ENCODE results near the gene HSD3B7.

Gene HSD3B7

GRCh38 chr16:30998852-30999761 lies 14.1 kb downstream of the HSD3B7 start:
- Histone ChIP-seq H3K4me3 (ENCODE audit: low read length) (no peak overlapping the region), H3K4me1 (ENCODE audit: control insufficient read depth, low read depth, low read length) (peaks cover 1% of the 10 kb centered on the region), H3K36me3 (ENCODE audit: control insufficient read depth, insufficient read depth, low read length) (no peaks in the 10 kb centered on the region), H4K8ac (ENCODE audit: low read depth, low read length) (no peak overlapping the region), H2AK5ac (ENCODE audit: low read length) (no peak overlapping the region), H3K79me1 (ENCODE audit: low read length) (no peaks in the 10 kb centered on the region), H3K18ac (ENCODE audit: low read length) (no peak overlapping the region), H3K9ac (ENCODE audit: low read length) (no peak overlapping the region), H3K56ac (ENCODE audit: low read length) (no peak overlapping the region), H2BK120ac (ENCODE audit: low read depth, low read length) (no peak overlapping the region), H4K5ac (ENCODE audit: low read length) (no peak overlapping the region), H3K79me2 (ENCODE audit: control insufficient read depth, insufficient read depth, low read length) (no peaks in the 10 kb centered on the region), H3K27me3 (ENCODE audit: insufficient read depth, low read length, poor library complexity) (no peaks in the 10 kb centered on the region), H2BK5ac (ENCODE audit: low read length) (no peak overlapping the region), H2BK15ac (replicated peaks; ENCODE audit: low read depth) (no peak overlapping the region), H3K4ac (ENCODE audit: low read depth, low read length) (no peak overlapping the region), H3K4me2 (ENCODE audit: low read length) (no peak overlapping the region), H3K27ac (ENCODE audit: low read depth, low read length) (no peak overlapping the region), H3K23ac (ENCODE audit: low read length) (no peak overlapping the region)
- WGBS (ENCODE audit: extremely low coverage, insufficient coverage, low lambda C conversion rate) = no CpG with 5 or more reads among the region's 6 CpGs
- no peak for DNase-seq

- no peak overlapping the region for H2BK15ac ChIP-seq (replicated peaks; ENCODE audit: low read depth)
- H4K8ac ChIP-seq (ENCODE audit: low read depth, low read length) = no peak overlapping the region
- no peak overlapping the region for H2BK5ac ChIP-seq (ENCODE audit: low read length)
- no peak overlapping the region for H4K5ac ChIP-seq (ENCODE audit: low read length)
- no peak overlapping the region for H3K18ac ChIP-seq (ENCODE audit: low read length)
- H3K36me3 ChIP-seq (ENCODE audit: control insufficient read depth, insufficient read depth, low read length) = no peaks in the 10 kb centered on the region
- no peak overlapping the region for H2AK5ac ChIP-seq (ENCODE audit: low read length)
- no peak overlapping the region for H3K9ac ChIP-seq (ENCODE audit: low read length)
- no peak overlapping the region for H3K23ac ChIP-seq (ENCODE audit: low read length)
- no peaks in the 10 kb centered on the region for H3K79me2 ChIP-seq (ENCODE audit: control insufficient read depth, insufficient read depth, low read length)
- no peak overlapping the region for H3K4me3 ChIP-seq (ENCODE audit: low read length)
- DNase-seq = no peak
- H3K79me1 ChIP-seq (ENCODE audit: low read length) = no peaks in the 10 kb centered on the region
- no peak overlapping the region for H3K4me2 ChIP-seq (ENCODE audit: low read length)
- no CpG with 5 or more reads among the region's 19 CpGs for WGBS (ENCODE audit: extremely low coverage, insufficient coverage, low lambda C conversion rate)
- H3K56ac ChIP-seq (ENCODE audit: low read length) = no peak overlapping the region
- H3K4ac ChIP-seq (ENCODE audit: low read depth, low read length) = no peak overlapping the region
- H3K27ac ChIP-seq (ENCODE audit: low read depth, low read length) = no peak overlapping the region
- peaks cover 1% of the 10 kb centered on the region for H3K4me1 ChIP-seq (ENCODE audit: control insufficient read depth, low read depth, low read length)
- H3K27me3 ChIP-seq (ENCODE audit: insufficient read depth, low read length, poor library complexity) = no peaks in the 10 kb centered on the region
- H2BK120ac ChIP-seq (ENCODE audit: low read depth, low read length) = no peak overlapping the region
Measured at GRCh38 chr16:31000671-31001382, 15.8 kb downstream of the HSD3B7 start.

GRCh38 chr16:31001507-31002249 lies 16.7 kb downstream of the HSD3B7 start:
- no peak overlapping the region for H2BK5ac ChIP-seq (ENCODE audit: low read length)
- no peak overlapping the region for H3K9ac ChIP-seq (ENCODE audit: low read length)
- H3K4me1 ChIP-seq (ENCODE audit: control insufficient read depth, low read depth, low read length) = peaks cover 1% of the 10 kb centered on the region
- H4K8ac ChIP-seq (ENCODE audit: low read depth, low read length) = no peak overlapping the region
- H2BK15ac ChIP-seq (replicated peaks; ENCODE audit: low read depth) = no peak overlapping the region
- no peak overlapping the region for H3K56ac ChIP-seq (ENCODE audit: low read length)
- no peak overlapping the region for H3K18ac ChIP-seq (ENCODE audit: low read length)
- H3K27ac ChIP-seq (ENCODE audit: low read depth, low read length) = no peak overlapping the region
- H3K27me3 ChIP-seq (ENCODE audit: insufficient read depth, low read length, poor library complexity) = no peaks in the 10 kb centered on the region
- H3K4me2 ChIP-seq (ENCODE audit: low read length) = no peak overlapping the region
- no peak for DNase-seq
- H4K5ac ChIP-seq (ENCODE audit: low read length) = no peak overlapping the region
- no peaks in the 10 kb centered on the region for H3K79me2 ChIP-seq (ENCODE audit: control insufficient read depth, insufficient read depth, low read length)
- no peak overlapping the region for H2AK5ac ChIP-seq (ENCODE audit: low read length)
- no CpG with 5 or more reads among the region's 16 CpGs for WGBS (ENCODE audit: extremely low coverage, insufficient coverage, low lambda C conversion rate)
- H3K23ac ChIP-seq (ENCODE audit: low read length) = no peak overlapping the region
- no peaks in the 10 kb centered on the region for H3K79me1 ChIP-seq (ENCODE audit: low read length)
- no peak overlapping the region for H3K4ac ChIP-seq (ENCODE audit: low read depth, low read length)
- H3K4me3 ChIP-seq (ENCODE audit: low read length) = no peak overlapping the region
- no peaks in the 10 kb centered on the region for H3K36me3 ChIP-seq (ENCODE audit: control insufficient read depth, insufficient read depth, low read length)
- H2BK120ac ChIP-seq (ENCODE audit: low read depth, low read length) = no peak overlapping the region

GRCh38 chr16:31002250-31002700 lies 17.3 kb downstream of the HSD3B7 start:
- Histone ChIP-seq H3K4me2 (ENCODE audit: low read length) (no peak overlapping the region), H3K23ac (ENCODE audit: low read length) (no peak overlapping the region), H3K18ac (ENCODE audit: low read length) (no peak overlapping the region), H3K36me3 (ENCODE audit: control insufficient read depth, insufficient read depth, low read length) (no peaks in the 10 kb centered on the region), H3K27me3 (ENCODE audit: insufficient read depth, low read length, poor library complexity) (no peaks in the 10 kb centered on the region), H4K8ac (ENCODE audit: low read depth, low read length) (no peak overlapping the region), H3K4me1 (ENCODE audit: control insufficient read depth, low read depth, low read length) (peaks cover 1% of the 10 kb centered on the region), H2BK15ac (replicated peaks; ENCODE audit: low read depth) (no peak overlapping the region), H4K5ac (ENCODE audit: low read length) (no peak overlapping the region), H3K9ac (ENCODE audit: low read length) (no peak overlapping the region), H2AK5ac (ENCODE audit: low read length) (no peak overlapping the region), H3K79me1 (ENCODE audit: low read length) (no peaks in the 10 kb centered on the region), H3K56ac (ENCODE audit: low read length) (peak overlapping the region; percentile 19), H2BK5ac (ENCODE audit: low read length) (no peak overlapping the region), H3K4me3 (ENCODE audit: low read length) (no peak overlapping the region), H3K27ac (ENCODE audit: low read depth, low read length) (no peak overlapping the region), H3K4ac (ENCODE audit: low read depth, low read length) (no peak overlapping the region), H3K79me2 (ENCODE audit: control insufficient read depth, insufficient read depth, low read length) (no peaks in the 10 kb centered on the region), H2BK120ac (ENCODE audit: low read depth, low read length) (no peak overlapping the region)
- DNase-seq = no peak
- no CpG with 5 or more reads among the region's 10 CpGs for WGBS (ENCODE audit: extremely low coverage, insufficient coverage, low lambda C conversion rate)

GRCh38 chr16:31002862-31003341 lies 17.9 kb downstream of the HSD3B7 start:
- H3K23ac ChIP-seq (ENCODE audit: low read length) = no peak overlapping the region
- no peaks in the 10 kb centered on the region for H3K79me1 ChIP-seq (ENCODE audit: low read length)
- no CpG with 5 or more reads among the region's 9 CpGs for WGBS (ENCODE audit: extremely low coverage, insufficient coverage, low lambda C conversion rate)
- H3K4me2 ChIP-seq (ENCODE audit: low read length) = no peak overlapping the region
- no peaks in the 10 kb centered on the region for H3K79me2 ChIP-seq (ENCODE audit: control insufficient read depth, insufficient read depth, low read length)
- H2AK5ac ChIP-seq (ENCODE audit: low read length) = no peak overlapping the region
- no peak overlapping the region for H4K5ac ChIP-seq (ENCODE audit: low read length)
- H3K36me3 ChIP-seq (ENCODE audit: control insufficient read depth, insufficient read depth, low read length) = no peaks in the 10 kb centered on the region
- DNase-seq = no peak
- no peak overlapping the region for H3K18ac ChIP-seq (ENCODE audit: low read length)
- H2BK120ac ChIP-seq (ENCODE audit: low read depth, low read length) = no peak overlapping the region
- H3K56ac ChIP-seq (ENCODE audit: low read length) = no peak overlapping the region
- H3K27me3 ChIP-seq (ENCODE audit: insufficient read depth, low read length, poor library complexity) = no peaks in the 10 kb centered on the region
- H3K4ac ChIP-seq (ENCODE audit: low read depth, low read length) = no peak overlapping the region
- H3K4me1 ChIP-seq (ENCODE audit: control insufficient read depth, low read depth, low read length) = peaks cover under 1% of the 10 kb centered on the region
- H3K4me3 ChIP-seq (ENCODE audit: low read length) = no peak overlapping the region
- no peak overlapping the region for H2BK15ac ChIP-seq (replicated peaks; ENCODE audit: low read depth)
- H4K8ac ChIP-seq (ENCODE audit: low read depth, low read length) = no peak overlapping the region
- H3K27ac ChIP-seq (ENCODE audit: low read depth, low read length) = no peak overlapping the region
- no peak overlapping the region for H3K9ac ChIP-seq (ENCODE audit: low read length)
- H2BK5ac ChIP-seq (ENCODE audit: low read length) = no peak overlapping the region

All from mesendoderm (in vitro differentiated cells).